SK-N-SH (cell line): ENCODE measurements around the gene NCAM1.

Experiments used
- CTCF ChIP-seq: fragments of 200-600 bp; sonication (generic); IDR thresholded peaks from 2 replicates; pipeline ENCODE4 v1.6.1; 2017; ENCODE audit warnings: antibody characterized with exemption, mild to moderate bottlenecking, moderate library complexity
- ELF1 ChIP-seq: IDR thresholded peaks from 2 replicates; pipeline ENCODE4 v1.4.0; 2012
- GABPA ChIP-seq: IDR thresholded peaks from 2 replicates; pipeline ENCODE4 v1.4.0; 2012; ENCODE audit warnings: low read depth, mild to moderate bottlenecking
- JUND ChIP-seq: IDR thresholded peaks from 2 replicates; pipeline ENCODE4 v1.4.0; 2012
- NFIC ChIP-seq: IDR thresholded peaks from 2 replicates; pipeline ENCODE4 v1.4.0; 2012; ENCODE audit warnings: borderline replicate concordance
- NRF1 ChIP-seq: IDR thresholded peaks from 2 replicates; pipeline ENCODE4 v1.6.1; 2012; ENCODE audit warnings: low read depth, mild to moderate bottlenecking, low read length
- POLR2AphosphoS5 ChIP-seq: IDR thresholded peaks from 2 replicates; pipeline ENCODE4 v1.6.1; 2012; ENCODE audit warnings: low read depth, low read length
- RAD21 ChIP-seq: IDR thresholded peaks from 2 replicates; pipeline ENCODE4 v1.6.1; 2012; ENCODE audit warnings: mild to moderate bottlenecking, low read length
- RXRA ChIP-seq: IDR thresholded peaks from 2 replicates; pipeline ENCODE4 v1.4.0; 2012; ENCODE audit warnings: low read depth, mild to moderate bottlenecking, borderline replicate concordance
- SMC3 ChIP-seq: IDR thresholded peaks from 2 replicates; pipeline ENCODE4 v1.6.1; 2012; ENCODE audit warnings: low read depth, low read length, improper control_type of control experiment
- USF2 ChIP-seq: fragments of 150-350 bp; IDR thresholded peaks from 2 replicates; pipeline ENCODE4 v1.6.1; 2017; ENCODE audit warnings: antibody characterized with exemption, low read length, low read depth, borderline replicate concordance
- YY1 ChIP-seq: IDR thresholded peaks from 2 replicates; pipeline ENCODE4 v1.4.0; 2012; ENCODE audit warnings: low read depth, mild to moderate bottlenecking

- TF ChIP-seq CTCF = no peak
- no peak for TF ChIP-seq NFIC
- no peak for TF ChIP-seq POLR2AphosphoS5
- no peak for TF ChIP-seq JUND
- TF ChIP-seq GABPA = no peak
- TF ChIP-seq SMC3 = no peak
- no peak for TF ChIP-seq NRF1
- TF ChIP-seq ELF1 = no peak
- no peak for TF ChIP-seq YY1
- no peak for TF ChIP-seq RAD21
- no peak for TF ChIP-seq RXRA
- no peak for TF ChIP-seq USF2
Measured at GRCh38 chr11:113242060-113242459, 280.8 kb downstream of the NCAM1 start.
